GM23248 (cell line): ENCODE results near the gene LSM3. TPM values are rescaled to one million over a fixed set of nuclear protein-coding genes. Genes with fewer than 3 reads are reported as not detected.

Experiments used
- DNase-seq: peaks from one replicate; pipeline ENCODE4 v3.0.0-alpha.2; 2015
- H2AFZ ChIP-seq: fragments of 200-600 bp; sonication (generic); 2 replicates; pipeline ENCODE4 v1.6.1; 2016; ENCODE audit warnings: antibody characterized with exemption
- H3F3A ChIP-seq: fragments of 200-600 bp; sonication (generic); 2 replicates; pipeline ENCODE4 v1.6.1; 2016; ENCODE audit warnings: mild to moderate bottlenecking, antibody characterized with exemption, mixed run types; ENCODE audit not compliant: insufficient read depth
- H3K27ac ChIP-seq: fragments of 200-600 bp; sonication (generic); 2 replicates; pipeline ENCODE4 v1.5.1; 2016; ENCODE audit warnings: mild to moderate bottlenecking
- H3K27me3 ChIP-seq: fragments of 200-600 bp; sonication (generic); replicated peaks from 2 replicates; pipeline ENCODE4 v1.6.1; 2016; ENCODE audit warnings: mild to moderate bottlenecking; ENCODE audit not compliant: insufficient read depth
- H3K36me3 ChIP-seq: fragments of 200-600 bp; sonication (generic); 2 replicates; pipeline ENCODE4 v1.6.1; 2016; ENCODE audit warnings: low read depth, mild to moderate bottlenecking
- H3K4me1 ChIP-seq: fragments of 200-600 bp; sonication (generic); 2 replicates; pipeline ENCODE4 v1.6.1; 2016; ENCODE audit warnings: mild to moderate bottlenecking; ENCODE audit not compliant: insufficient read depth
- H3K4me2 ChIP-seq: fragments of 200-600 bp; sonication (generic); one replicate; pipeline ENCODE4 v1.6.1; 2016; ENCODE audit warnings: mild to moderate bottlenecking; ENCODE audit not compliant: unreplicated experiment
- H3K4me3 ChIP-seq: fragments of 200-600 bp; sonication (generic); 2 replicates; pipeline ENCODE4 v1.5.1; 2016; ENCODE audit warnings: mild to moderate bottlenecking
- H3K79me2 ChIP-seq: fragments of 200-600 bp; sonication (generic); 2 replicates; pipeline ENCODE4 v1.6.1; 2016; ENCODE audit warnings: mild to moderate bottlenecking; ENCODE audit not compliant: insufficient read depth
- H3K9ac ChIP-seq: fragments of 200-600 bp; sonication (generic); 2 replicates; pipeline ENCODE4 v1.6.1; 2016; ENCODE audit warnings: mild to moderate bottlenecking
- H3K9me2 ChIP-seq: fragments of 200-600 bp; sonication (generic); 2 replicates; pipeline ENCODE4 v1.6.1; 2016; ENCODE audit warnings: mixed run types, mild to moderate bottlenecking, moderate library complexity; ENCODE audit not compliant: insufficient read depth
- H3K9me3 ChIP-seq: fragments of 200-600 bp; sonication (generic); one replicate; pipeline ENCODE4 v1.6.1; 2017; ENCODE audit warnings: low read depth
- H4K20me1 ChIP-seq: fragments of 200-600 bp; sonication (generic); 2 replicates; pipeline ENCODE4 v1.6.0; 2016; ENCODE audit not compliant: insufficient read depth
- EZH2 ChIP-seq: fragments of 200-600 bp; sonication (generic); IDR thresholded peaks from 2 replicates; pipeline ENCODE4 v1.6.1; 2018; ENCODE audit warnings: antibody characterized with exemption, mild to moderate bottlenecking; ENCODE audit not compliant: insufficient read depth, poor library complexity, severe bottlenecking
- EZH2phosphoT487 ChIP-seq: fragments of 200-600 bp; sonication (generic); IDR thresholded peaks from 2 replicates; pipeline ENCODE4 v1.6.1; 2018; ENCODE audit warnings: antibody characterized with exemption, moderate library complexity, mild to moderate bottlenecking, low read depth; ENCODE audit not compliant: insufficient read depth
- WGBS, 2 experiments: methylation state at CpG; one replicate each; pipeline ENCODE4 v1.1.6; 2015 to 2017; ENCODE audit warnings: low lambda C conversion rate in 2 of 2, low coverage in 1 of 2; ENCODE audit errors: missing lambda C conversion rate in 2 of 2; 5-methylcytosine and 5-hydroxymethylcytosine counted together
- in situ Hi-C: fragments of 300-500 bp; cut with MboI; formaldehyde crosslinking; loops from 2 replicates; pipeline ENCODE4 v1.15.0; 2020
- polyA plus RNA-seq: library from polyadenylated mRNA; unstranded; fragments of >200 nt; fragmentation: Nextera tagmentation; extraction: Ambion mirVana; gene quantifications from 2 replicates; pipeline ENCODE4 v1.2.1, GENCODE V29; 2016
- total RNA-seq: library from RNA; depleted of rRNA; stranded (reverse); fragments of >200 nt; shearing (Covaris generic); gene quantifications from 2 replicates; pipeline ENCODE4 v1.2.3, GENCODE V29; 2014

The LSM3 gene
- total and polyA plus RNA-seq, 2 experiments from 2014 or later, result 9.4 to 32.3 TPM

- H3K4me2 ChIP-seq, result no peak overlapping the region
- no peak overlapping the region for H3K27ac ChIP-seq
- in situ Hi-C loops, result no loop called here
- H3K4me1 ChIP-seq, result peaks cover 2% of the 10 kb centered on the region
- H3K79me2 ChIP-seq, result peaks cover 25% of the 10 kb centered on the region
- H4K20me1 ChIP-seq, result no peaks in the 10 kb centered on the region
- peaks cover 30% of the 10 kb centered on the region; the same call in 1 of the 2 replicates for H3K36me3 ChIP-seq
- H3K9me2 ChIP-seq, result no peaks in the 10 kb centered on the region
- no peak overlapping the region for H2AFZ ChIP-seq
- TF ChIP-seq EZH2 (no peak), EZH2phosphoT487 (no peak)
- peaks cover 19% of the 10 kb centered on the region for H3F3A ChIP-seq
- no peak overlapping the region for H3K4me3 ChIP-seq
- no peaks in the 10 kb centered on the region for H3K27me3 ChIP-seq
- WGBS, 2 experiments, result 86 to 87% methylated on average over 9 of the region's 9 CpGs
- H3K9me3 ChIP-seq, result no peaks in the 10 kb centered on the region
- H3K9ac ChIP-seq, result no peak overlapping the region
- peak; percentile 58 for DNase-seq
Observed at GRCh38 chr3:14150491-14151230, 28.0 kb upstream of the LSM3 start.

GRCh38 chr3:14151471-14152083, 27.0 kb upstream of the LSM3 start:
- DNase-seq, result no peak
- Histone ChIP-seq H4K20me1 (no peaks in the 10 kb centered on the region), H3K27me3 (no peaks in the 10 kb centered on the region), H3K4me2 (no peak overlapping the region), H3K27ac (no peak overlapping the region), H3F3A (peaks cover 11% of the 10 kb centered on the region), H2AFZ (no peak overlapping the region), H3K9ac (no peak overlapping the region), H3K4me1 (no peaks in the 10 kb centered on the region), H3K9me3 (no peaks in the 10 kb centered on the region), H3K79me2 (peaks cover 32% of the 10 kb centered on the region), H3K9me2 (no peaks in the 10 kb centered on the region), H3K4me3 (no peak overlapping the region), H3K36me3 (peaks cover 37% of the 10 kb centered on the region)
- 91 to 92% methylated on average over 12 of the region's 12 CpGs for WGBS, 2 experiments
- in situ Hi-C loops, result no loop called here
- no peak for TF ChIP-seq EZH2phosphoT487

GRCh38 chr3:14152233-14152962, 26.2 kb upstream of the LSM3 start:
- 86 to 89% methylated on average over 11 of the region's 11 CpGs for WGBS, 2 experiments
- H3F3A ChIP-seq, result peaks cover 4% of the 10 kb centered on the region; the same call in 1 of the 2 replicates
- no peaks in the 10 kb centered on the region for H4K20me1 ChIP-seq
- H3K4me2 ChIP-seq, result no peak overlapping the region
- H3K27ac ChIP-seq, result no peak overlapping the region
- H3K4me3 ChIP-seq, result no peak overlapping the region
- H2AFZ ChIP-seq, result no peak overlapping the region
- H3K36me3 ChIP-seq, result peaks cover 39% of the 10 kb centered on the region
- no peaks in the 10 kb centered on the region for H3K27me3 ChIP-seq
- no peak for DNase-seq
- no peaks in the 10 kb centered on the region for H3K9me3 ChIP-seq
- H3K9me2 ChIP-seq, result no peaks in the 10 kb centered on the region
- TF ChIP-seq EZH2phosphoT487 (no peak), EZH2 (no peak)
- no peak overlapping the region for H3K9ac ChIP-seq
- peaks cover 40% of the 10 kb centered on the region for H3K79me2 ChIP-seq
- in situ Hi-C loops, result no loop called here
- H3K4me1 ChIP-seq, result no peaks in the 10 kb centered on the region

DNA sequence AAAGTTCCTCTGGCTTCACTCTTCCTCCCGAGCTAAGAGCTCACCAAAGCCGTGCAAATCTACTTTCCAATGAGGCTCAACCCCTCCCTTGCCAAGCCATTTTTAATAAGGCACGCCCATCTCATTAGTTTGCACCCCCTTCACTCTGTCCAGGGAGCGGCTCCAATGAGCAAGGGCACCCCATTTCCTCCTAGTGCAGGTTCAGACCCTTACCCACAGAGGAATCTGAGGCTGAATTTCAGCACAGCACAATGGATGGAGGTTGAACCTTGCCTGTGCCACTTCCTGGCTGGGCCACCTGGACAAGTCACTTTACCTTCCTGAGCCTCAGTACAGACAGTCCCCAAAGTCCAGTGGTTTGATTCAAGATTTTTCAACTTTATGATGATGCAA, 25.7 kb upstream of the LSM3 start:
- Histone ChIP-seq H3K9me3 (no peaks in the 10 kb centered on the region), H3K4me1 (no peaks in the 10 kb centered on the region), H3K9me2 (no peaks in the 10 kb centered on the region), H3K9ac (no peak overlapping the region), H2AFZ (no peak overlapping the region), H3K4me3 (no peak overlapping the region), H3K27ac (no peak overlapping the region), H4K20me1 (no peaks in the 10 kb centered on the region), H3F3A (peaks cover 4% of the 10 kb centered on the region; the same call in 1 of the 2 replicates), H3K79me2 (peaks cover 46% of the 10 kb centered on the region), H3K36me3 (peaks cover 44% of the 10 kb centered on the region), H3K27me3 (no peaks in the 10 kb centered on the region), H3K4me2 (no peak overlapping the region)
- TF ChIP-seq EZH2phosphoT487 (no peak), EZH2 (no peak)
- 89 to 93% methylated on average over 4 of the region's 4 CpGs for WGBS, 2 experiments
- in situ Hi-C loops, result no loop called here
- no peak for DNase-seq
